HG02840 (cell line): ENCODE results near the gene SMIM41.

Experiments
- ATAC-seq: cut with Tn5 transposase; IDR thresholded peaks from one replicate; pipeline ENCODE4 v1.9.1; 2021; ENCODE audit warnings: mild to moderate bottlenecking, moderate library complexity, moderate number of reproducible peaks; ENCODE audit not compliant: unreplicated experiment, low FRiP score

The SMIM41 gene

GRCh38 chr12:52157566-52158150 lies 78.2 kb downstream of the SMIM41 start:
- no peak for ATAC-seq
